ENCODE results near the gene HSD17B2.

DNA sequence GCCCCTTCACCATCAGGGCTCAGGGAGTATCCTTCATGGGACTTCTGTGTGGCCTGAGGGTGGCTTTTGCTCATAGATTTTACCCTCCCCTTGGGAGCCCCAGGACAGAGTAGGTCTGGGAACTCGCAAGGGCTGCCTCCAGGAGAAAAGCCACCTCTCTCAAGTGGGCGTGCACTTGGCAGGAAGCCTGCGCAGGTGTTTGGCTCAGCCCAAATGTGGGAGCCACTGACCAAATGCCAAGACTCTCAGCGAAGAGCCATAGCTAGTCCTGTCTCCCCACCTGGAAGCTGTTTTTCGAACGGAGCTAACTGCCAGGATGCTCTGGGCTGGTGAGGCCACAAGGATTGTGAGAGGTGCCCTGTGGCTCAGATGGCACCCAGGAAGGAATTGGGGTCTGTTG, 2.0 kb upstream of the HSD17B2 start:
- TF ChIP-seq, protein P1, sequence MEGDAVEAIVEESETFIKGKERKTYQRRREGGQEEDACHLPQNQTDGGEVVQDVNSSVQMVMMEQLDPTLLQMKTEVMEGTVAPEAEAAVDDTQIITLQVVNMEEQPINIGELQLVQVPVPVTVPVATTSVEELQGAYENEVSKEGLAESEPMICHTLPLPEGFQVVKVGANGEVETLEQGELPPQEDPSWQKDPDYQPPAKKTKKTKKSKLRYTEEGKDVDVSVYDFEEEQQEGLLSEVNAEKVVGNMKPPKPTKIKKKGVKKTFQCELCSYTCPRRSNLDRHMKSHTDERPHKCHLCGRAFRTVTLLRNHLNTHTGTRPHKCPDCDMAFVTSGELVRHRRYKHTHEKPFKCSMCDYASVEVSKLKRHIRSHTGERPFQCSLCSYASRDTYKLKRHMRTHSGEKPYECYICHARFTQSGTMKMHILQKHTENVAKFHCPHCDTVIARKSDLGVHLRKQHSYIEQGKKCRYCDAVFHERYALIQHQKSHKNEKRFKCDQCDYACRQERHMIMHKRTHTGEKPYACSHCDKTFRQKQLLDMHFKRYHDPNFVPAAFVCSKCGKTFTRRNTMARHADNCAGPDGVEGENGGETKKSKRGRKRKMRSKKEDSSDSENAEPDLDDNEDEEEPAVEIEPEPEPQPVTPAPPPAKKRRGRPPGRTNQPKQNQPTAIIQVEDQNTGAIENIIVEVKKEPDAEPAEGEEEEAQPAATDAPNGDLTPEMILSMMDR (IDR thresholded peaks at IDR 0.05), result no peak
- TF ChIP-seq POLR2A (IDR thresholded peaks at IDR 0.05), result no peak
